ENCODE measurements around the gene PTPRD.
"Not testable (repeated sequence)": the region's sequence is repeated elsewhere in the genome, so short reads cannot be mapped to it uniquely, and the experiment has no call there.

Gene PTPRD

GRCh38 chr9:8732367-8733075 lies 1880.3 kb downstream of the PTPRD start:
- no peak for DNase-seq

- no peak for DNase-seq
Measured at GRCh38 chr9:8730618-8731017, 1882.2 kb downstream of the PTPRD start.

GRCh38 chr9:8728910-8729309 lies 1883.9 kb downstream of the PTPRD start:
- DNase-seq = no peak

- DNase-seq = no peak
Measured at GRCh38 chr9:8727191-8727590, 1885.6 kb downstream of the PTPRD start.

- DNase-seq = no peak
Measured at GRCh38 chr9:8726692-8727091, 1886.1 kb downstream of the PTPRD start.

GRCh38 chr9:8725635-8726034 lies 1887.2 kb downstream of the PTPRD start:
- no peak for DNase-seq

- DNase-seq = no peak
Measured at GRCh38 chr9:8724284-8725018, 1888.4 kb downstream of the PTPRD start.

GRCh38 chr9:8723195-8723594 lies 1889.6 kb downstream of the PTPRD start:
- DNase-seq = no peak

GRCh38 chr9:8719833-8720486 lies 1892.8 kb downstream of the PTPRD start:
- DNase-seq = no peak

GRCh38 chr9:8718121-8718725 lies 1894.6 kb downstream of the PTPRD start:
- DNase-seq = no peak

- DNase-seq = no peak
Measured at GRCh38 chr9:8717146-8717545, 1895.7 kb downstream of the PTPRD start.

GRCh38 chr9:8715788-8716187 lies 1897.0 kb downstream of the PTPRD start:
- DNase-seq = no peak

- DNase-seq = no peak
Measured at GRCh38 chr9:8713811-8714165, 1899.0 kb downstream of the PTPRD start.

GRCh38 chr9:8713149-8713810 lies 1899.5 kb downstream of the PTPRD start:
- DNase-seq = no peak

GRCh38 chr9:8709731-8710130 lies 1903.1 kb downstream of the PTPRD start:
- DNase-seq = no peak

GRCh38 chr9:8708728-8709127 lies 1904.1 kb downstream of the PTPRD start:
- DNase-seq = no peak

- DNase-seq = no peak
Measured at GRCh38 chr9:8706998-8707397, 1905.8 kb downstream of the PTPRD start.

- no peak for DNase-seq
Measured at GRCh38 chr9:8706531-8706930, 1906.3 kb downstream of the PTPRD start.

GRCh38 chr9:8705861-8706260 lies 1906.9 kb downstream of the PTPRD start:
- DNase-seq = no peak

GRCh38 chr9:8703904-8704303 lies 1908.9 kb downstream of the PTPRD start:
- no peak for DNase-seq

GRCh38 chr9:8701904-8702303 lies 1910.9 kb downstream of the PTPRD start:
- DNase-seq = no peak

- DNase-seq = not testable (repeated sequence)
Measured at GRCh38 chr9:8697565-8697964, 1915.2 kb downstream of the PTPRD start.

- DNase-seq = no peak
Measured at GRCh38 chr9:8696516-8696915, 1916.3 kb downstream of the PTPRD start.
